NB4 (cell line): ENCODE results near the gene PRR19.
A peak's percentile ranks its signal among the peaks of the same experiment; 100 is the strongest.

Experiments
- DNase-seq: peaks from one replicate; pipeline ENCODE4 v3.0.0; 2010; ENCODE audit warnings: low read depth
- H3K4me3 ChIP-seq: one replicate; pipeline ENCODE4 v1.5.1; 2011; ENCODE audit warnings: mild to moderate bottlenecking, low read depth, low read length, moderate library complexity
- MYC ChIP-seq: IDR thresholded peaks from 2 replicates; pipeline ENCODE4 v1.6.1; 2011; ENCODE audit warnings: low read depth, low read length
- POLR2A ChIP-seq: IDR thresholded peaks from 2 replicates; pipeline ENCODE4 v1.6.1; 2011; ENCODE audit warnings: mild to moderate bottlenecking; ENCODE audit not compliant: insufficient read length; ENCODE audit errors: extremely low read depth
- TF ChIP-seq, protein P1 (sequence below): IDR thresholded peaks from 2 replicates; pipeline ENCODE4 v1.6.1; 2011; ENCODE audit warnings: low read depth, low read length
- TF ChIP-seq, protein P2 (sequence below): IDR thresholded peaks from one replicate; pipeline ENCODE4 v1.5.1; 2012; ENCODE audit warnings: low read depth, low read length

The PRR19 gene

DNA sequence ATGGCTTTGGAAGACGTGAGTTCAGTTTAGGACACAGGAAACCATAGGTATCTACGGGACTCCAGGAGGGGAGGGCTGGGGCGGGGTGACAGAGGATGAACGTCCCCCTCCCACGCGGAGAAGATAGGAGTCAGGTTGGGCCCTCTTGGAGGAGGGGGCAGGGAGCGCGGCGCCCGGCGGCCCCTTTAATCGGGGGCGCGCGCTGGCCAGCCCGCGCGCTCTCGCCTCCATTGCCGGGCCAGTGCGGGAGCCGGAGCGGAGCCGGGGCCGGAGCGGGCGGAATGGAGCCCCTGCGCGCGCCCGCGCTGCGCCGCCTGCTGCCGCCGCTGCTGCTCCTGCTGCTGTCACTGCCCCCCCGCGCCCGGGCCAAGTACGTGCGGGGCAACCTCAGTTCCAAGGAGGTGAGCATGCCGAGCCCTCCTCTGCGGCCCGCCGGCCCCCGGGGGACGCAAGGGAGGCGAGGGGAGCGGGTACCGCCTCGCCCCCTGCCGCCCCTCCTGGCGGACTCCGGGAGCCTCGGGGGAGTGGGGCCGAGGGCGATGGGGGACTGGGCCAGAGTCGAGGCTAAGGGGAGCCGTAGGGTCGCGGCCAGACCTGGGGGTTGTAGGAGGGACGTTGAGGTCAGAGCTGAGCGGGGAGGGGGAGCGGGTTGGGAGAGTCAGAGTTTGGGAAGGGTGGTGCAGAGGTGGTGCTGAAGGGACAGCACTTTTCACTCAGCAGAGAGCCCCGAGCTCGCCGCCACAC, 11.3 kb downstream of the PRR19 start, which contains the start of gene TMEM145:
Gene TMEM145, plus strand, starts transcription at position 214 of the 744 bp plus-strand sequence. Its CDS starts 68 bp downstream, at position 282.
- DNase-seq, result peak; percentile 55

DNA sequence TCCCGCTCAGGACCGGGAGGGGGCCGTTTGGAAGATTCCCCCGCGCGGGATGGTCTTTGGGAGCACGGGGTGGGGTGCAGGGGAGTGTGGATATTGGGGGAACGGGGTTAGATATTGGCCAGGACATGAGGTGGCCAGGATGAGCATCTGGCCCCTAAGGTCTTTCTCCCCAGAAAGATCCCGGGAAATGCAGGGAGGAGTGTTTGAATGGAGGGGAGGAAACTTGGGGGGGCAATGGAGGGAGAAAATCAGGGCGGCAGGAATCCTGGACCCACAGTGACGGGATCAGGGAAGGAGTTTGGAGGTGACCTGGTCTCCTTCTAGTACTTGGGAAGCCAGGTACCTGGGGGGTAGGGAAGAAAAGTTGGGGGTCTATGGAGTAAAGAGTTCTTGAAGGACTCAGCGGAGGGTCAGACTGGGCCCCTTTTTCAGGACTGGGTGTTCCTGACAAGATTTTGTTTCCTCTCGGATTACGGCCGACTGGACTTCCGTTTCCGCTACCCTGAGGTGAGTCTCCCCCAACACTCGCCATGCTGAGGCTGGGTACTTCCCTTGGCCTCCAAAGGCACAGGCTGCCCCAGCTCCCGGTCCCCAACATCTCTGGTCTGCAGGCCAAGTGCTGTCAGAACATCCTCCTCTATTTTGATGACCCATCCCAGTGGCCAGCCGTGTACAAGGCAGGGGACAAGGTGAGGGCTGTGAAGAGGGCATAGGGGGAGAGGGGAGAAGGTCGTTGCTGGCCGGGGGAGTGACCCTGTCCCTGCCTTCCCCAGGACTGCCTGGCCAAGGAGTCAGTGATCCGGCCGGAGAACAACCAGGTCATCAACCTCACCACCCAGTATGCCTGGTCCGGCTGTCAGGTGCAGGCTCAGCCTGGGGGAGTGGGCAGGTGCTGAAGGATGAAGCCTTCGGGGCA, 12.2 kb downstream of the PRR19 start:
- TF ChIP-seq POLR2A (no peak), MYC (no peak)
- TF ChIP-seq, protein P1, sequence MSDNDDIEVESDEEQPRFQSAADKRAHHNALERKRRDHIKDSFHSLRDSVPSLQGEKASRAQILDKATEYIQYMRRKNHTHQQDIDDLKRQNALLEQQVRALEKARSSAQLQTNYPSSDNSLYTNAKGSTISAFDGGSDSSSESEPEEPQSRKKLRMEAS, result no peak
- TF ChIP-seq, protein P2, sequence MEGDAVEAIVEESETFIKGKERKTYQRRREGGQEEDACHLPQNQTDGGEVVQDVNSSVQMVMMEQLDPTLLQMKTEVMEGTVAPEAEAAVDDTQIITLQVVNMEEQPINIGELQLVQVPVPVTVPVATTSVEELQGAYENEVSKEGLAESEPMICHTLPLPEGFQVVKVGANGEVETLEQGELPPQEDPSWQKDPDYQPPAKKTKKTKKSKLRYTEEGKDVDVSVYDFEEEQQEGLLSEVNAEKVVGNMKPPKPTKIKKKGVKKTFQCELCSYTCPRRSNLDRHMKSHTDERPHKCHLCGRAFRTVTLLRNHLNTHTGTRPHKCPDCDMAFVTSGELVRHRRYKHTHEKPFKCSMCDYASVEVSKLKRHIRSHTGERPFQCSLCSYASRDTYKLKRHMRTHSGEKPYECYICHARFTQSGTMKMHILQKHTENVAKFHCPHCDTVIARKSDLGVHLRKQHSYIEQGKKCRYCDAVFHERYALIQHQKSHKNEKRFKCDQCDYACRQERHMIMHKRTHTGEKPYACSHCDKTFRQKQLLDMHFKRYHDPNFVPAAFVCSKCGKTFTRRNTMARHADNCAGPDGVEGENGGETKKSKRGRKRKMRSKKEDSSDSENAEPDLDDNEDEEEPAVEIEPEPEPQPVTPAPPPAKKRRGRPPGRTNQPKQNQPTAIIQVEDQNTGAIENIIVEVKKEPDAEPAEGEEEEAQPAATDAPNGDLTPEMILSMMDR, result no peak
- no peak overlapping the region for H3K4me3 ChIP-seq
- DNase-seq, result no peak

More for the DNA sequence above, 11.3 kb downstream of the PRR19 start, which contains the start of gene TMEM145:
- no peak within 1 kb of the TSS for H3K4me3 ChIP-seq
- no peak for TF ChIP-seq POLR2A
- TF ChIP-seq, protein P1, result no peak
- TF ChIP-seq, protein P2, result no peak

DNA sequence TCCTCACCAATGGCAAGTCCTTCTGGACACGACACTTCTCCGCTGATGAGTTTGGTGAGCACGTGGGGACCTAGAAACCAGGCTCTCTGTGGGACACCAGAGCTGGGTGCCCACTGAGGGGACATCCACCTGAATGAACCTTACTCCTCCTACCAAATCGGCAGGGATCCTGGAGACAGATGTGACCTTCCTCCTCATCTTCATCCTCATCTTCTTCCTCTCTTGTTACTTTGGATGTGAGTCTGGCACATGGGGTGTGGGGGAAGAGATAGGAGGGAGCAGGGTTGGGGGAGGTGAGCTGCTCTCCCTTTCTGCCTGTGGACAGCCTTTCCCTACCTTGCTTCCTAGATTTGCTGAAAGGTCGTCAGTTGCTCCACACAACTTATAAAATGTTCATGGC, 13.1 kb downstream of the PRR19 start:
- H3K4me3 ChIP-seq, result no peak overlapping the region
- TF ChIP-seq, protein P1, result no peak
- no peak for DNase-seq

DNA sequence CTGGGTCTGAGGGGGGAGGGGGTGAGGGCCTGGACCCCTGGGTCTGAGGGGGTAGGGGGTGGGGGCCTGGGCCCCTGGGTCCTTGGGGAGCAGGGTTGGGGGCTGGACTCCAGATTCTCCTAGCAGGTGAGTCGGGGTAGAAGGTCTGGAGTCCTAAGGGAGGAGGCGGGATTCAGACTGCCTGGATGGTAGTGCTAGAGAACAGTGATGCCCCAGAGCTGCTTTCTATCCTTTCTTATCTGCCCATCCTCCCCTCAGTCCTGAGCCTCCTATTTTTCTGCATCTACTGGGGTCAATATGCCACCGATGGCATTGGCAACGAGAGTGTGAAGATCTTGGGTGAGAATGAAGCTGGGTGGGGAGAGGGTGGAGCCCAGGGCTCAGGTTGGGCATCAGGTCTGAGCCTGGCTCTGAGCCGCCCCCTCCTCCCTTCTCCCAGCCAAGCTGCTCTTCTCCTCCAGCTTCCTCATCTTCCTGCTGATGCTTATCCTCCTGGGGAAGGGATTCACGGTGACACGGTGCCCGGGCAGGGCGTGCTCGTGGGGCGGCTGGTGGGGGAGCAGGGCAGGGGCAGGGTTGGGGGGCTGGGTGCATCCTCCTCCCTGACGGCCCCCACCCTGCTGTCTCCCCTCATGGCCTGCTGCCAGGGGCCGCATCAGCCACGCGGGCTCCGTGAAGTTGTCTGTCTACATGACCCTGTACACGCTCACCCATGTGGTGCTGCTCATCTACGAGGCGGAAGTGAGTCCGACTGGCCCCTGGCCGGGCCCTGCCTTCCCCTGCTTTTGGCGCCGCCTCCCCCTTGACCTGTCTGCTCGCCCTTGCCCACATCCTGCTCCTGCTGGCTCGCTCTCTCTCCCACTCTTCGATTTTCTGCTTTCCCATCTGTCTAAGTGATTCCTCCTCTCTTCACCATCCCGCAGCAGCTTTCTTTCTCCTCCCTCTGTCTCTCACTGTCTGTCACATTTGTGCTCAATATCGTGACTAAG, 14.6 kb downstream of the PRR19 start:
- peak; percentile 66 for DNase-seq
- TF ChIP-seq, protein P2, result no peak
- TF ChIP-seq MYC, result 0 out of 2 replicates have a peak, but pooled peaks have one; percentile 7
- no peak for TF ChIP-seq POLR2A
- H3K4me3 ChIP-seq, result no peak overlapping the region

DNA sequence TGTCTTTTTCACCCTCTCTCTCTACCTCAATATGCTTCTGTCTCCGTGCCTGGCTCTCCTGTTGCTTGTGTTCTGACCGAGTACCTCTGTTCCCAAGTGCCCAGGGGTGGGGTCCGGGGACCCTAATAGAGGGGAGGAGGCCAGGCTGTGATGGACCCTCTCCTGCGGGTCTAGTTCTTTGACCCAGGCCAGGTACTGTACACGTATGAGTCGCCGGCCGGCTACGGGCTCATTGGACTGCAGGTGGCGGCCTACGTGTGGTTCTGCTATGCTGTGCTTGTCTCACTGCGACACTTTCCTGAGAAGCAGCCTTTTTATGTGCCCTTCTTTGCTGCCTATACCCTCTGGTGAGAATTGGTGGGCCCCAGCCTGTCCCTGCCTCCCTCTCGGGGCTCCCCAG, 15.6 kb downstream of the PRR19 start:
- DNase-seq, result no peak
- TF ChIP-seq POLR2A (no peak), MYC (no peak)
- TF ChIP-seq, protein P1, result no peak
- H3K4me3 ChIP-seq, result no peak overlapping the region

DNA sequence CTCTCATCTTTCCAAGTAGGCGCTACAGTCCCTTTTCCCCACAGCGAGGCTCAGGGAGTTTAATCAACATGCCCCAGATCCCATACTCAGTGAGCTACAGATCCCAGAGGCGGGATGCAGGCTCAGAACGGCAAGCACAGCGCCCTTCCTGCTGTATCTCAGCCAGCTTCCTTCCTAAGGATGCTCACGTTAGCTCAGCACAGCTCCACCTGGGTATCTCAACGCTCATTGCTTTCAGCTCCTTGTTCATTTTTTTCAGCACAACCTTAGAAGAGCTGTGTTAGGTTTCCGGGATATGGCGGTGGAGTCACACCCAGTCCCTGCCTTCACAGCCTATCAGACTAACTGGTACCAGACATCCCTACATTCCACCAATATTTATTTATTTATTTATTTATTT, 20.4 kb downstream of the PRR19 start:
- TF ChIP-seq, protein P2, result no peak
- TF ChIP-seq POLR2A, result no peak
- no peak for TF ChIP-seq MYC
- TF ChIP-seq, protein P1, result no peak

More for the DNA sequence above, 20.4 kb downstream of the PRR19 start:
- H3K4me3 ChIP-seq, result no peak overlapping the region
- DNase-seq, result no peak
